Activated naive CD8-positive, alpha-beta T cell treated with anti-CD3 and anti-CD28 coated beads for 36 hours (primary cell): Measurements from ENCODE around the gene RESF1. TPM values are rescaled to one million over a fixed set of nuclear protein-coding genes. Genes with fewer than 3 reads are reported as not detected.

Experiments used
- DNase-seq: peaks from one replicate; pipeline ENCODE4 v3.0.0; 2021
- H3K27ac Mint-ChIP-seq: one replicate; pipeline ENCODE4 v1.8.0; 2022; ENCODE audit warnings: mild to moderate bottlenecking, moderate library complexity, mixed read lengths
- H3K27me3 Mint-ChIP-seq: one replicate; pipeline ENCODE4 v1.8.0; 2022; ENCODE audit warnings: mild to moderate bottlenecking, mixed read lengths
- H3K36me3 Mint-ChIP-seq: one replicate; pipeline ENCODE4 v1.8.0; 2021; ENCODE audit warnings: mild to moderate bottlenecking, mixed read lengths
- H3K4me1 Mint-ChIP-seq: one replicate; pipeline ENCODE4 v1.8.0; 2021; ENCODE audit warnings: mixed read lengths
- H3K4me3 Mint-ChIP-seq: one replicate; pipeline ENCODE4 v1.8.0; 2022; ENCODE audit warnings: mild to moderate bottlenecking, moderate library complexity, mixed read lengths
- H3K9me3 Mint-ChIP-seq: one replicate; pipeline ENCODE4 v1.8.0; 2022; ENCODE audit warnings: mixed read lengths
- total RNA-seq, 2 experiments: library from RNA; stranded (reverse); gene quantifications; one replicate each; pipeline ENCODE4 v1.2.3, GENCODE V29; 2021

RESF1 gene
- total RNA-seq, 2 experiments from 2014 or later: 76.5 to 79.1 TPM

- Mint-ChIP-seq H3K27me3 (no peaks in the 10 kb centered on the region), H3K4me3 (no peak overlapping the region), H3K36me3 (peaks cover 38% of the 10 kb centered on the region), H3K27ac (peak overlapping the region; percentile 55), H3K4me1 (peaks cover 32% of the 10 kb centered on the region), H3K9me3 (peaks cover 29% of the 10 kb centered on the region)
- DNase-seq: no peak
These were observed 8.7 kb upstream of the RESF1 start for GRCh38 chr12:31950492-31950891.

DNA sequence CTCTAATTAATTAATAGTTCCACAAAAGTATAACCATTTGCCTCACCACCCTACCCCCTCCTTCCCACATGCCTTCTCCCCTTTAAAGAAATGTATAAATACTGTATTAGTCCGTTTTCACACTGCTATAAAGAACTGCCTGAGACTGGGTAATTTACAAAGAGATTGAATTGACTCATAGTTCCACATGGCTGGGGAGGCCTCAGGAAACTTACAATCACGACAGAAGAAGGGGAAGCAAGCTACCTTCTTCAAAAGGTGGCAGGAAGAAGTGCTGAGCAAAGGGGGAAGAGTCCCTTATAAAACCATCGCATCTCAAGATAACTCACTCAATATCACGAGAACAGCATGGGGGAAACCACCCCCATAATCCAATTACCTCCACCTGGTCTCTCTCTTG, 8.2 kb upstream of the RESF1 start:
- H3K27ac Mint-ChIP-seq: peak overlapping the region; percentile 74
- H3K36me3 Mint-ChIP-seq: peaks cover 41% of the 10 kb centered on the region
- H3K4me1 Mint-ChIP-seq: peaks cover 36% of the 10 kb centered on the region
- peaks cover 29% of the 10 kb centered on the region for H3K9me3 Mint-ChIP-seq
- DNase-seq: no peak
- no peak overlapping the region for H3K4me3 Mint-ChIP-seq
- no peaks in the 10 kb centered on the region for H3K27me3 Mint-ChIP-seq

GRCh38 chr12:31951939-31952338, 7.3 kb upstream of the RESF1 start:
- no peak for DNase-seq
- H3K36me3 Mint-ChIP-seq: peaks cover 48% of the 10 kb centered on the region
- no peak overlapping the region for H3K4me3 Mint-ChIP-seq
- no peak overlapping the region for H3K27ac Mint-ChIP-seq
- peaks cover 31% of the 10 kb centered on the region for H3K9me3 Mint-ChIP-seq
- no peaks in the 10 kb centered on the region for H3K27me3 Mint-ChIP-seq
- peaks cover 41% of the 10 kb centered on the region for H3K4me1 Mint-ChIP-seq

- Mint-ChIP-seq H3K36me3 (peaks cover 50% of the 10 kb centered on the region), H3K27ac (peak overlapping the region; percentile 42), H3K4me3 (no peak overlapping the region), H3K4me1 (peaks cover 45% of the 10 kb centered on the region), H3K9me3 (peaks cover 31% of the 10 kb centered on the region), H3K27me3 (no peaks in the 10 kb centered on the region)
- DNase-seq: no peak
These were observed 6.8 kb upstream of the RESF1 start for GRCh38 chr12:31952418-31952817.

GRCh38 chr12:31954925-31955858, 4.0 kb upstream of the RESF1 start:
- Mint-ChIP-seq H3K27me3 (no peaks in the 10 kb centered on the region), H3K9me3 (peaks cover 22% of the 10 kb centered on the region), H3K4me3 (no peak overlapping the region), H3K27ac (peak overlapping the region; percentile 77), H3K4me1 (peaks cover 48% of the 10 kb centered on the region), H3K36me3 (peaks cover 45% of the 10 kb centered on the region)
- no peak for DNase-seq

DNA sequence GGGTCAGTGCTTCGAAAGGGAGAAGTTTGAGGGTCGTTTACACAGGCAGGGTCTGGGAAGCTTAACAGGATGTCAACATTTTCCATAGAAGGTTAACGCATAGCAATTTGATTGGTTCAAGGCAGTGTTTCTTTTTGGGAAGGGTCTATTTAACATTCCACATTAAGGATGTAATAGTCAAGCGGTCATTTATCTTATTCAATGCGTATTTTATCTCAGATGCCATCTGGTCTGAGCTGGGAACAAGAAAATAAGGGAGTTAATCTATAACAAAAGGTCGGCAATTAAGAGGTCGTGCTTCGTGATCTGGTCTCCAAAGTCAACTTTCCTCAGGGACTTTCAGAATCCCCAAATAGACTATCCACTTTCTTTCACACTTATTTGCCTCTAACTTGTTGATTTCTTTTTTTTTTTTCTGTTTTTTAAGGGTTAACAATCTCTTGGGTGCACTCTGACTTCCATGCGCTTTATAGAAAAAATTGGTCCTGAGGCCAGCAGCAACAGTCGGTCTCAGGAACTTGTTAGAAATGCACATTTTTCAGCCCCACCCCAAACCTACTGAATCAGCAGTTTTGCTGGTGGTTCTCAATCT, 550 bp upstream of the RESF1 start:
- DNase-seq: no peak
- Mint-ChIP-seq H3K27me3 (no peaks in the 10 kb centered on the region), H3K4me1 (peaks cover 52% of the 10 kb centered on the region), H3K27ac (peak overlapping the region; percentile 96), H3K4me3 (peak overlapping the region; percentile 94), H3K36me3 (peaks cover 60% of the 10 kb centered on the region), H3K9me3 (peaks cover 8% of the 10 kb centered on the region)

- Mint-ChIP-seq H3K27me3 (no peaks in the 10 kb centered on the region), H3K4me1 (peaks cover 57% of the 10 kb centered on the region)
These were observed 631 bp downstream of the RESF1 start for GRCh38 chr12:31959701-31960391.

GRCh38 chr12:31961137-31961536, 1.9 kb downstream of the RESF1 start:
- peaks cover 74% of the 10 kb centered on the region for H3K36me3 Mint-ChIP-seq
- no peak for DNase-seq
- peaks cover 13% of the 10 kb centered on the region for H3K9me3 Mint-ChIP-seq
- H3K4me3 Mint-ChIP-seq: peak overlapping the region; percentile 87
- H3K27ac Mint-ChIP-seq: peak overlapping the region; percentile 96
- peaks cover 57% of the 10 kb centered on the region for H3K4me1 Mint-ChIP-seq
- no peaks in the 10 kb centered on the region for H3K27me3 Mint-ChIP-seq

More at GRCh38 chr12:31959701-31960391, 631 bp downstream of the RESF1 start:
- peak overlapping the region; percentile 87 for H3K4me3 Mint-ChIP-seq
- DNase-seq: peak; percentile 46
- H3K9me3 Mint-ChIP-seq: peaks cover 13% of the 10 kb centered on the region
- H3K27ac Mint-ChIP-seq: peak overlapping the region; percentile 96
- H3K36me3 Mint-ChIP-seq: peaks cover 70% of the 10 kb centered on the region

DNA sequence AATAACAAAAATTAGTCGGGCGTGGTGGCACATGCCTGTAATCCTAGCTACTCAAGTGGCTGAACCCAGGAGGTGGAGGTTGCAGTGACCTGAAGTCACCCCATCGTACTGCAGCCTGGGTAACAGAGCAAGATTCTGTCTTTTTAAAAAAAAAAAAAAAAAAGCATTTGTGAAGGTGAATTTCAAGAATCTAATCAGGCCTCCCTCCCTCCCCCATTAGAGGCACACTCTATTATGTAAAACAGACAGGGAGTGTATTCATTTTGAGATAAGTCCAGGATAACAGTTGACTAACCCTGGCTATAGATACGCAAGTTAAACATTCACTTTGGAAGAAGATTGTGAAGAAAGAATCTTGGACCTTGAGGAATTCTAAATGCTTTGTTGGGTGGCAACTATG, 2.9 kb downstream of the RESF1 start:
- Mint-ChIP-seq H3K27ac (peak overlapping the region; percentile 96), H3K4me1 (peaks cover 61% of the 10 kb centered on the region), H3K9me3 (peaks cover 11% of the 10 kb centered on the region), H3K36me3 (peaks cover 75% of the 10 kb centered on the region), H3K4me3 (peak overlapping the region; percentile 87), H3K27me3 (no peaks in the 10 kb centered on the region)
- DNase-seq: no peak

- Mint-ChIP-seq H3K9me3 (peaks cover 11% of the 10 kb centered on the region), H3K27ac (peak overlapping the region; percentile 96), H3K4me1 (peaks cover 67% of the 10 kb centered on the region), H3K36me3 (peaks cover 81% of the 10 kb centered on the region), H3K4me3 (peak overlapping the region; percentile 87), H3K27me3 (no peaks in the 10 kb centered on the region)
- DNase-seq: no peak
These were observed 5.1 kb downstream of the RESF1 start for GRCh38 chr12:31964280-31964679.

DNA sequence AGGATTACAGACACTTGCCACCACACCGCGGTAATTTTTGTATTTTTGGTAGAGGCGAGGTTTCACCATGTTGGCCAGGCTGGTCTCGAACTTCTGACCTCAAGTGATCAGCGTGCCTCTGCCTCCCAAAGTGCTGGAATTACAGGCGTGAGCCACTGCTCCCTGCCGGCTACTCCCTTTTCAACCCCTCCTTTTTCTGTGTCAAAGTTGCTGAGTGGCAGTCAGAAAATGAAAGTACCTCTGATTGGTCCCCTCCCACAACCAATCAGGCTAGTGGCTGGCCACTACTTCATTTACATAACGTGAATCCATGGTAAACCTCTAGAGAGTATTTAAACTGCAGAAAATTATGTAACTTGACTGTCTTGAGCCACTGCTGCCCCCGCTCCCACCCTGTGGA, 5.9 kb downstream of the RESF1 start:
- H3K27me3 Mint-ChIP-seq: no peaks in the 10 kb centered on the region
- DNase-seq: peak; percentile 42
- H3K9me3 Mint-ChIP-seq: peaks cover 11% of the 10 kb centered on the region
- peak overlapping the region; percentile 87 for H3K4me3 Mint-ChIP-seq
- peak overlapping the region; percentile 96 for H3K27ac Mint-ChIP-seq
- peaks cover 86% of the 10 kb centered on the region for H3K36me3 Mint-ChIP-seq
- peaks cover 74% of the 10 kb centered on the region for H3K4me1 Mint-ChIP-seq

DNA sequence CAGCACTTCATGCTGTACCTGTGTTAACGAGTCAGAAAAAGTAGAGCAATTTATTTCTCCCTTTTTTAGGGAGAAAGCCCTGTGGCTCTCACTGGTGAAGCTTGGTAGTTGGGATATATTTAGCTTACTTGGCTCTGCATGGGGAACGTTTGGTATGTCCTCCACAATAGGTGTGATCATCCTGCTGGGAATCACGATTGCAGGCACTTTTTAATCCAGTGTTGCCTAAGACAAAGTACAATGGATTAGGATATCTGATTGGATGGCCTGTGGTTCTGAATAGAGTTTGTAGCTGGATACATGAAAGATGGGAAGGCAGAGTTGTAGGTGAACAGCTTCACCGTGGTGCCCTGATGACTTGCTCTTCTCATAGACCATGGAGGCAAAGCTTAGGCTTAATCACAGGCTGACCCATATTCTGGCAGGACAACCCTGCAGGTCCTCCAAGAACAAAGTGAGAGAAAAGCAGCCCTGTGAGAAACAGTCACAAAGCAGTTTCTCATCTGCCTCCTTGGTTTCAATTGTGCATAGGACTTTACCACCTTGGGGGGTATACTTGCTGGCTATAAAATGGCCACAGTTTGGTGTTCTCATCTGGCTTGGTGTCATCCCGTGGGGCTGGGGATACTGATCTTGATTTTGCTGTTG, 7.5 kb downstream of the RESF1 start:
- H3K4me3 Mint-ChIP-seq: peak overlapping the region; percentile 87
- peaks cover 19% of the 10 kb centered on the region for H3K9me3 Mint-ChIP-seq
- DNase-seq: no peak
- H3K4me1 Mint-ChIP-seq: peaks cover 75% of the 10 kb centered on the region
- H3K36me3 Mint-ChIP-seq: peaks cover 87% of the 10 kb centered on the region
- no peaks in the 10 kb centered on the region for H3K27me3 Mint-ChIP-seq
- H3K27ac Mint-ChIP-seq: peak overlapping the region; percentile 96

GRCh38 chr12:31967539-31967938, 8.3 kb downstream of the RESF1 start:
- peak overlapping the region; percentile 69 for H3K4me3 Mint-ChIP-seq
- no peaks in the 10 kb centered on the region for H3K27me3 Mint-ChIP-seq
- peak overlapping the region; percentile 96 for H3K27ac Mint-ChIP-seq
- H3K9me3 Mint-ChIP-seq: peaks cover 25% of the 10 kb centered on the region
- H3K36me3 Mint-ChIP-seq: peaks cover 88% of the 10 kb centered on the region
- no peak for DNase-seq
- peaks cover 68% of the 10 kb centered on the region for H3K4me1 Mint-ChIP-seq

DNA sequence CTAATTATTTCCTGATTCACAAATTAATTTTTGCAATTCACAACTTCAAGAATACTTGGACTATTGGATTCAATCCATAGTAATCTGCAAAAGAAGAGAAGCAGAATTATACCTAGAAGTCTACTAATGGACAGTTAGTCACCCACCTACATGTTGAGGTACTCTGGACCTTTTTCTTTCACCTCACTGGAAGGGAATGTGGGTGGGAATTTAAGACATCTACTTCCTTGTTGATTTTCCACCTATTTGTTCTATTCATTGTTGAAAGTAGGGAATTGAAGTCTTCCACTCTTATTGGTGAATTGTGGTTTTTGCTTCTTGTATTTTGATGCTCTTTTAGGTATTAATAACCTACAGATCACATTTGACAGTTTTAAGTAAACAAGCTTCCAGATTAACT, 11.0 kb downstream of the RESF1 start:
- H3K4me3 Mint-ChIP-seq: no peak overlapping the region
- H3K9me3 Mint-ChIP-seq: peaks cover 28% of the 10 kb centered on the region
- H3K27ac Mint-ChIP-seq: peak overlapping the region; percentile 63
- H3K4me1 Mint-ChIP-seq: peaks cover 47% of the 10 kb centered on the region
- H3K36me3 Mint-ChIP-seq: peaks cover 88% of the 10 kb centered on the region
- H3K27me3 Mint-ChIP-seq: no peaks in the 10 kb centered on the region
- DNase-seq: no peak
